GM23248 (cell line): ENCODE measurements around the gene COL18A1.

Source experiments
- EZH2 ChIP-seq: fragments of 200-600 bp; sonication (generic); IDR thresholded peaks from 2 replicates; pipeline ENCODE4 v1.6.1; 2018; ENCODE audit warnings: antibody characterized with exemption, mild to moderate bottlenecking; ENCODE audit not compliant: insufficient read depth, poor library complexity, severe bottlenecking
- EZH2phosphoT487 ChIP-seq: fragments of 200-600 bp; sonication (generic); IDR thresholded peaks from 2 replicates; pipeline ENCODE4 v1.6.1; 2018; ENCODE audit warnings: antibody characterized with exemption, moderate library complexity, mild to moderate bottlenecking, low read depth; ENCODE audit not compliant: insufficient read depth

- no peak for TF ChIP-seq EZH2
- TF ChIP-seq EZH2phosphoT487, result no peak
These were observed 125.6 kb downstream of the COL18A1 start for GRCh38 chr21:45530423-45531113.
